Parathyroid adenoma (tissue), 2 donors: Measurements from ENCODE around the gene POLR1E.
"Not testable (repeated sequence)": the region's sequence is repeated elsewhere in the genome, so short reads cannot be mapped to it uniquely, and the experiment has no call there.

Experiments used
- H2AFZ ChIP-seq: fragments of 300-600 bp; sonication (generic); one replicate; pipeline ENCODE4 v1.7.0; 2017; ENCODE audit warnings: antibody characterized with exemption, mild to moderate bottlenecking
- H3K27ac ChIP-seq: fragments of 300-600 bp; sonication (generic); one replicate; pipeline ENCODE4 v1.7.0; 2017
- H3K27me3 ChIP-seq: fragments of 300-600 bp; sonication (generic); one replicate; pipeline ENCODE4 v1.7.0; 2017; ENCODE audit warnings: low read length; ENCODE audit not compliant: control insufficient read depth, insufficient read depth
- H3K36me3 ChIP-seq: fragments of 300-600 bp; sonication (generic); one replicate; pipeline ENCODE4 v1.7.0; 2017; ENCODE audit warnings: low read length; ENCODE audit not compliant: control insufficient read depth, insufficient read depth
- H3K4me1 ChIP-seq: fragments of 300-600 bp; sonication (generic); one replicate; pipeline ENCODE4 v1.7.0; 2017; ENCODE audit warnings: control low read depth
- H3K4me2 ChIP-seq: fragments of 300-600 bp; sonication (generic); one replicate; pipeline ENCODE4 v1.7.0; 2017; ENCODE audit warnings: low read length
- H3K4me3 ChIP-seq: fragments of 300-600 bp; sonication (generic); one replicate; pipeline ENCODE4 v1.7.0; 2017; ENCODE audit warnings: low read depth, low read length
- H3K79me2 ChIP-seq: fragments of 300-600 bp; sonication (generic); one replicate; pipeline ENCODE4 v1.7.0; 2017; ENCODE audit warnings: control low read depth
- H3K9ac ChIP-seq: fragments of 300-600 bp; sonication (generic); one replicate; pipeline ENCODE4 v1.7.0; 2017; ENCODE audit warnings: mild to moderate bottlenecking
- H3K9me3 ChIP-seq: fragments of 300-600 bp; sonication (generic); one replicate; pipeline ENCODE4 v1.7.0; 2017; ENCODE audit warnings: low read length; ENCODE audit not compliant: control insufficient read depth
- TF ChIP-seq, protein P1 (sequence below): fragments of 300-600 bp; sonication (generic); IDR thresholded peaks from one replicate; pipeline ENCODE4 v1.7.0; 2017; ENCODE audit warnings: antibody characterized with exemption, mild to moderate bottlenecking
- donor health status: primary hyperparathyroidism.

POLR1E gene

GRCh38 chr9:37471942-37472684, 13.6 kb upstream of the POLR1E start:
- H3K4me2 ChIP-seq = peak overlapping the region; percentile 78
- H3K9ac ChIP-seq = no peak overlapping the region
- TF ChIP-seq, protein P1, sequence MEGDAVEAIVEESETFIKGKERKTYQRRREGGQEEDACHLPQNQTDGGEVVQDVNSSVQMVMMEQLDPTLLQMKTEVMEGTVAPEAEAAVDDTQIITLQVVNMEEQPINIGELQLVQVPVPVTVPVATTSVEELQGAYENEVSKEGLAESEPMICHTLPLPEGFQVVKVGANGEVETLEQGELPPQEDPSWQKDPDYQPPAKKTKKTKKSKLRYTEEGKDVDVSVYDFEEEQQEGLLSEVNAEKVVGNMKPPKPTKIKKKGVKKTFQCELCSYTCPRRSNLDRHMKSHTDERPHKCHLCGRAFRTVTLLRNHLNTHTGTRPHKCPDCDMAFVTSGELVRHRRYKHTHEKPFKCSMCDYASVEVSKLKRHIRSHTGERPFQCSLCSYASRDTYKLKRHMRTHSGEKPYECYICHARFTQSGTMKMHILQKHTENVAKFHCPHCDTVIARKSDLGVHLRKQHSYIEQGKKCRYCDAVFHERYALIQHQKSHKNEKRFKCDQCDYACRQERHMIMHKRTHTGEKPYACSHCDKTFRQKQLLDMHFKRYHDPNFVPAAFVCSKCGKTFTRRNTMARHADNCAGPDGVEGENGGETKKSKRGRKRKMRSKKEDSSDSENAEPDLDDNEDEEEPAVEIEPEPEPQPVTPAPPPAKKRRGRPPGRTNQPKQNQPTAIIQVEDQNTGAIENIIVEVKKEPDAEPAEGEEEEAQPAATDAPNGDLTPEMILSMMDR = no peak
- no peaks in the 10 kb centered on the region for H3K27me3 ChIP-seq
- no peaks in the 10 kb centered on the region for H3K36me3 ChIP-seq
- H3K27ac ChIP-seq = peak overlapping the region; percentile 77
- H3K79me2 ChIP-seq = no peaks in the 10 kb centered on the region
- peak overlapping the region; percentile 72 for H2AFZ ChIP-seq
- no peaks in the 10 kb centered on the region for H3K9me3 ChIP-seq
- H3K4me1 ChIP-seq = no peaks in the 10 kb centered on the region
- peak overlapping the region; percentile 49 for H3K4me3 ChIP-seq

DNA sequence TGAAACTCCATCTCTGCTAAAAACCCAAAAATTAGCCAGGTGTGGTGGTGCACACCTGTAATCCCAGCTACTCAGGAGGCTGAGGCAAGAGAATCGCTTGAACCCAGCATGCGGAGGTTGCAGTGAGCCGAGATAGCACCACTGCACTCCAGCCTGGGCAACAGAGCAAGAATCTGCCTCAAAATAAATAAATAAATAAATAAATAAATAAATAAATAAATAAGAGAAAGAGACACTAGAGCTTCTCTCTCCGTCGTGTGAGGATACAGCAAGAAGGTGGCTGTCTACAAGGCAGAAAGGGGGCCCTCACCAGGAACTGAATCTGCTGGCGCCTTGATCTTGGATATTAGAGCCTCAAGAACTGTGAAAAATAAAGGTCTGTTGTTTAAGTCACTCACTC, 11.8 kb upstream of the POLR1E start:
- H3K9me3 ChIP-seq, H3K4me2 ChIP-seq, H3K79me2 ChIP-seq, H3K27me3 ChIP-seq, H3K27ac ChIP-seq, H3K4me1 ChIP-seq, H2AFZ ChIP-seq, H3K36me3 ChIP-seq, H3K9ac ChIP-seq, H3K4me3 ChIP-seq: not testable (repeated sequence)

GRCh38 chr9:37474438-37474837, 11.3 kb upstream of the POLR1E start:
- H3K4me2 ChIP-seq = no peak overlapping the region
- no peak overlapping the region for H2AFZ ChIP-seq
- TF ChIP-seq, protein P1 = no peak
- H3K9me3 ChIP-seq = no peaks in the 10 kb centered on the region
- H3K27ac ChIP-seq = no peak overlapping the region
- no peaks in the 10 kb centered on the region for H3K27me3 ChIP-seq
- no peaks in the 10 kb centered on the region for H3K4me1 ChIP-seq
- no peaks in the 10 kb centered on the region for H3K79me2 ChIP-seq
- no peak overlapping the region for H3K4me3 ChIP-seq
- no peaks in the 10 kb centered on the region for H3K36me3 ChIP-seq
- no peak overlapping the region for H3K9ac ChIP-seq

DNA sequence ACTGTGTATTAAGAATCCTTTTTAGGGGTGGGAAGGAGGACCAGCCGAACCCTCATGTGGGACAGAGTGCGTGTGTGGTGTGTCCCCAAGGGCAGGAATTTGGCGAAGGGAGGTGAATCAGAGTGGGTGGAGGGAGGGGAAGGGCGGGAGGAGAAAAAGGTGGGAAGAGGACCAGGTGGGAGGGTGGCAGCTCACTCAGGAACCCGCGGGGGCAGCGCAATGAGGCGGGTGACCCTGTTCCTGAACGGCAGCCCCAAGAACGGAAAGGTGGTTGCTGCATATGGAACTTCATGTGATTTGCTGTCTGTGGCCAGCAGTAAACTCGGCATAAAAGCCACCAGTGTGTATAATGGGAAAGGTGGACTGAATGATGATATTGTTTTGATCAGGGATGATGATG, 8.8 kb upstream of the POLR1E start:
- H3K4me3 ChIP-seq = no peak overlapping the region
- no peak overlapping the region for H3K9ac ChIP-seq

DNA sequence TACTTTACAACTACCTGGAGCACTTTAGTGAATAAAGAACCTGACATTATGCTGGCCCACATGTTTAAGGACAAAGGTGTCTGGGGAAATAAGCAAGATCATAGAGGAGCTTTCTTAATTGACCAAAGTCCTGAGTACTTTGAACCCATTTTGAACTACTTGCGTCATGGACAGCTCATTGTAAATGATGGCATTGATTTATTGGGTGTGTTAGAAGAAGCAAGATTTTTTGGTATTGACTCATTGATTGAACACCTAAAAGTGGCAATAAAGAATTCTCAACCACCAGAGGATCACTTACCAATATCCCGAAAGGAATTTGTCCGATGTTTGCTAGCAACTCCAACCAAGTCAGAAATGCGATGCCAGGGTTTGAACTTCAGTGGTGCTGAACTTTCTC, 8.3 kb upstream of the POLR1E start:
- H3K27ac ChIP-seq = not testable (repeated sequence)

More for the DNA sequence above, 8.8 kb upstream of the POLR1E start:
- H3K27me3 ChIP-seq = no peaks in the 10 kb centered on the region
- no peaks in the 10 kb centered on the region for H3K4me1 ChIP-seq
- H3K36me3 ChIP-seq = no peaks in the 10 kb centered on the region
- no peak overlapping the region for H2AFZ ChIP-seq
- H3K9me3 ChIP-seq = no peaks in the 10 kb centered on the region
- TF ChIP-seq, protein P1 = no peak
- no peaks in the 10 kb centered on the region for H3K79me2 ChIP-seq
- H3K27ac ChIP-seq = no peak overlapping the region
- no peak overlapping the region for H3K4me2 ChIP-seq

DNA sequence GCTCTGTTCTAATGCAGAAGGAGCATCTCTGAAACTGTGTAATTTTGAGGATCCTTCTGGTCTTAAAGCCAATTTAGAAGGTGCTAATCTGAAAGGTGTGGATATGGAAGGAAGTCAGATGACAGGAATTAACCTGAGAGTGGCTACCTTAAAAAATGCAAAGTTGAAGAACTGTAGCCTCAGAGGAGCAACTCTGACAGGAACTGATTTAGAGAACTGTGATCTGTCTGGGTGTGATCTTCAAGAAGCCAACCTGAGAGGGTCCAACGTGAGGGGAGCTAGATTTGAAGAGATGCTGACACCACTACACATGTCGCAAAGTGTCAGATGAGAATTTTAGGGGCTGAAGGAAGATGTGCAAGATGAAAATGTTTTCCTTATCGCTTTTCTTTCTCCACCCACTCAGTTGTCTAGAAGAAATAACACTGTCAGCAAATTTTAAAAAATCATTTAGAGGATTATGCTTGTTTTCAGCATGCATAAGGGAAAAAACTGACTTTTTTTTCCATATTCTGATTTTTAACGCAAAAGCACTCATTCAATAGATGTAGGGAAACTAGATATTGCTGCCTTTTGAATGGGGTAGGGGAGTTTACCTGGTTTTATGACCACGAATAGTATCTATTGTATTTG, 7.6 kb upstream of the POLR1E start:
- not testable (repeated sequence) for H3K4me3 ChIP-seq, H2AFZ ChIP-seq, H3K4me2 ChIP-seq, H3K4me1 ChIP-seq, H3K27me3 ChIP-seq, H3K9ac ChIP-seq, H3K79me2 ChIP-seq, H3K9me3 ChIP-seq, H3K27ac ChIP-seq, H3K36me3 ChIP-seq

More for the DNA sequence above, 8.3 kb upstream of the POLR1E start:
- H3K27me3 ChIP-seq, H3K79me2 ChIP-seq, H3K9ac ChIP-seq, H3K9me3 ChIP-seq, H3K4me3 ChIP-seq, H3K4me2 ChIP-seq, H3K36me3 ChIP-seq, H2AFZ ChIP-seq, H3K4me1 ChIP-seq: not testable (repeated sequence)
